SK-N-MC (cell line): ENCODE measurements around the gene PCDH1.

Source experiments
- DNase-seq: peaks from one replicate; pipeline ENCODE4 v3.0.0-alpha.2; 2011; ENCODE audit warnings: low read depth, low spot score
- H3K27ac ChIP-seq: fragments of 200-600 bp; sonication (generic); 2 replicates; pipeline ENCODE4 v1.5.1; 2016; ENCODE audit warnings: mixed run types
- H3K36me3 ChIP-seq: fragments of 200-600 bp; sonication (generic); 2 replicates; pipeline ENCODE4 v1.6.1; 2017; ENCODE audit warnings: antibody characterized with exemption, low read length, mixed read lengths; ENCODE audit not compliant: insufficient read depth
- H3K4me3 ChIP-seq: fragments of 200-600 bp; sonication (generic); 2 replicates; pipeline ENCODE4 v1.5.1; 2016
- H3K9ac ChIP-seq: fragments of 200-600 bp; sonication (generic); 2 replicates; pipeline ENCODE4 v1.8.0; 2017; ENCODE audit warnings: mixed run types, mixed read lengths; ENCODE audit not compliant: insufficient read length
- H3K9me3 ChIP-seq: fragments of 200-600 bp; sonication (generic); 2 replicates; pipeline ENCODE4 v1.6.1; 2017; ENCODE audit warnings: low read depth, mild to moderate bottlenecking, antibody characterized with exemption, low read length, moderate library complexity, mixed read lengths
- EZH2 ChIP-seq: fragments of 200-600 bp; sonication (generic); IDR thresholded peaks from one replicate; pipeline ENCODE4 v1.6.1; 2017; ENCODE audit warnings: antibody characterized with exemption
- FOXP2 ChIP-seq: optimal IDR thresholded peaks from 2 replicates; pipeline ENCODE3; 2011; ENCODE audit warnings: mild to moderate bottlenecking, moderate library complexity; ENCODE audit not compliant: insufficient read depth; ENCODE audit errors: extremely low read length, control extremely low read depth
- POLR2AphosphoS5 ChIP-seq: IDR thresholded peaks from 2 replicates; pipeline ENCODE4 v1.6.1; 2012; ENCODE audit warnings: mild to moderate bottlenecking, low read depth, low read length, borderline replicate concordance

The PCDH1 gene

GRCh38 chr5:141883892-141884318 lies 5.7 kb upstream of the PCDH1 start:
- Histone ChIP-seq H3K9me3 (no peaks in the 10 kb centered on the region), H3K9ac (no peak overlapping the region), H3K27ac (no peak overlapping the region), H3K4me3 (no peak overlapping the region), H3K36me3 (no peaks in the 10 kb centered on the region)
- TF ChIP-seq EZH2 (no peak), FOXP2 (no peak), POLR2AphosphoS5 (no peak)
- DNase-seq, result no peak

GRCh38 chr5:141883184-141883891 lies 5.1 kb upstream of the PCDH1 start:
- peak overlapping the region; percentile 25; the same call in 1 of the 2 replicates for H3K4me3 ChIP-seq
- no peak overlapping the region for H3K27ac ChIP-seq
- TF ChIP-seq EZH2 (no peak), FOXP2 (no peak), POLR2AphosphoS5 (no peak)
- no peak overlapping the region for H3K9ac ChIP-seq
- no peaks in the 10 kb centered on the region for H3K9me3 ChIP-seq
- no peaks in the 10 kb centered on the region for H3K36me3 ChIP-seq
- no peak for DNase-seq

GRCh38 chr5:141882594-141883183 lies 4.5 kb upstream of the PCDH1 start:
- no peak overlapping the region for H3K4me3 ChIP-seq
- no peak for TF ChIP-seq EZH2
- DNase-seq, result no peak
- no peaks in the 10 kb centered on the region for H3K36me3 ChIP-seq
- no peaks in the 10 kb centered on the region for H3K9me3 ChIP-seq
- H3K9ac ChIP-seq, result no peak overlapping the region
- no peak overlapping the region for H3K27ac ChIP-seq

GRCh38 chr5:141881886-141882285 lies 3.7 kb upstream of the PCDH1 start:
- H3K4me3 ChIP-seq, result no peak overlapping the region
- H3K27ac ChIP-seq, result no peak overlapping the region
- H3K36me3 ChIP-seq, result no peaks in the 10 kb centered on the region
- H3K9me3 ChIP-seq, result no peaks in the 10 kb centered on the region
- H3K9ac ChIP-seq, result no peak overlapping the region
- TF ChIP-seq FOXP2 (no peak), POLR2AphosphoS5 (no peak), EZH2 (no peak)
- DNase-seq, result no peak

- no peak overlapping the region for H3K9ac ChIP-seq
- TF ChIP-seq FOXP2 (no peak), POLR2AphosphoS5 (no peak), EZH2 (no peak)
- DNase-seq, result no peak
Observed at GRCh38 chr5:141880961-141881801, 3.0 kb upstream of the PCDH1 start.

GRCh38 chr5:141879941-141880738 lies 1.9 kb upstream of the PCDH1 start:
- Histone ChIP-seq H3K27ac (no peak overlapping the region), H3K36me3 (no peaks in the 10 kb centered on the region), H3K4me3 (no peak overlapping the region), H3K9me3 (no peaks in the 10 kb centered on the region), H3K9ac (no peak overlapping the region)
- no peak for DNase-seq
- TF ChIP-seq FOXP2, result no peak
- TF ChIP-seq EZH2, result no peak
- TF ChIP-seq POLR2AphosphoS5, result no peak

More at GRCh38 chr5:141880961-141881801, 3.0 kb upstream of the PCDH1 start:
- H3K4me3 ChIP-seq, result no peak overlapping the region
- no peak overlapping the region for H3K27ac ChIP-seq
- H3K9me3 ChIP-seq, result no peaks in the 10 kb centered on the region
- no peaks in the 10 kb centered on the region for H3K36me3 ChIP-seq

- DNase-seq, result no peak
- no peaks in the 10 kb centered on the region for H3K9me3 ChIP-seq
- H3K36me3 ChIP-seq, result no peaks in the 10 kb centered on the region
- H3K9ac ChIP-seq, result no peak overlapping the region
- no peak overlapping the region for H3K27ac ChIP-seq
- no peak overlapping the region for H3K4me3 ChIP-seq
- TF ChIP-seq EZH2 (no peak), FOXP2 (no peak), POLR2AphosphoS5 (no peak)
Observed at GRCh38 chr5:141879426-141879759, 1.2 kb upstream of the PCDH1 start.
